Measurements from ENCODE around the gene PPP3R2.

GRCh38 chr9:101592788-101593187 lies 2.0 kb downstream of the PPP3R2 start:
- TF ChIP-seq, protein P1, sequence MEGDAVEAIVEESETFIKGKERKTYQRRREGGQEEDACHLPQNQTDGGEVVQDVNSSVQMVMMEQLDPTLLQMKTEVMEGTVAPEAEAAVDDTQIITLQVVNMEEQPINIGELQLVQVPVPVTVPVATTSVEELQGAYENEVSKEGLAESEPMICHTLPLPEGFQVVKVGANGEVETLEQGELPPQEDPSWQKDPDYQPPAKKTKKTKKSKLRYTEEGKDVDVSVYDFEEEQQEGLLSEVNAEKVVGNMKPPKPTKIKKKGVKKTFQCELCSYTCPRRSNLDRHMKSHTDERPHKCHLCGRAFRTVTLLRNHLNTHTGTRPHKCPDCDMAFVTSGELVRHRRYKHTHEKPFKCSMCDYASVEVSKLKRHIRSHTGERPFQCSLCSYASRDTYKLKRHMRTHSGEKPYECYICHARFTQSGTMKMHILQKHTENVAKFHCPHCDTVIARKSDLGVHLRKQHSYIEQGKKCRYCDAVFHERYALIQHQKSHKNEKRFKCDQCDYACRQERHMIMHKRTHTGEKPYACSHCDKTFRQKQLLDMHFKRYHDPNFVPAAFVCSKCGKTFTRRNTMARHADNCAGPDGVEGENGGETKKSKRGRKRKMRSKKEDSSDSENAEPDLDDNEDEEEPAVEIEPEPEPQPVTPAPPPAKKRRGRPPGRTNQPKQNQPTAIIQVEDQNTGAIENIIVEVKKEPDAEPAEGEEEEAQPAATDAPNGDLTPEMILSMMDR (optimal IDR thresholded peaks at IDR 0.05 in 1 of 3, IDR thresholded peaks at IDR 0.05 in 1 of 3, conservative IDR thresholded peaks at IDR 0.05 in 1 of 3; ENCODE audit: extremely low read depth in 1 of 3, insufficient read depth in 2 of 3, low read length in 3 of 3) = no peak
- TF ChIP-seq EZH2 (IDR thresholded peaks at IDR 0.05; ENCODE audit: low read length) = no peak
